Amygdala (tissue), 56 donors: ENCODE results near the gene COL1A2.

Experiments used
- DNase-seq, 56 donors: peaks; one replicate each; lab custom pipeline; 2025; lab: John Stamatoyannopoulos, UW

The COL1A2 gene

DNA sequence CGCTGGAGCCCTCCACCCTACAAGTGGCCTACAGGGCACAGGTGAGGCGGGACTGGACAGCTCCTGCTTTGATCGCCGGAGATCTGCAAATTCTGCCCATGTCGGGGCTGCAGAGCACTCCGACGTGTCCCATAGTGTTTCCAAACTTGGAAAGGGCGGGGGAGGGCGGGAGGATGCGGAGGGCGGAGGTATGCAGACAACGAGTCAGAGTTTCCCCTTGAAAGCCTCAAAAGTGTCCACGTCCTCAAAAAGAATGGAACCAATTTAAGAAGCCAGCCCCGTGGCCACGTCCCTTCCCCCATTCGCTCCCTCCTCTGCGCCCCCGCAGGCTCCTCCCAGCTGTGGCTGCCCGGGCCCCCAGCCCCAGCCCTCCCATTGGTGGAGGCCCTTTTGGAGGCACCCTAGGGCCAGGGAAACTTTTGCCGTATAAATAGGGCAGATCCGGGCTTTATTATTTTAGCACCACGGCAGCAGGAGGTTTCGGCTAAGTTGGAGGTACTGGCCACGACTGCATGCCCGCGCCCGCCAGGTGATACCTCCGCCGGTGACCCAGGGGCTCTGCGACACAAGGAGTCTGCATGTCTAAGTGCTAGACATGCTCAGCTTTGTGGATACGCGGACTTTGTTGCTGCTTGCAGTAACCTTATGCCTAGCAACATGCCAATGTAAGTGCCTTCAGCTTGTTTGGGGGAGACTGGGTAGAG is at the start of gene COL1A2:
TSS of gene COL1A2 (plus strand) at position 459 of the 704 bp plus-strand sequence. CDS start at position 596, 137 bp downstream.
- peak in 1 of 56 donors; percentile 2 for DNase-seq

- no peak for DNase-seq
These were observed 48.8 kb upstream of the COL1A2 start for GRCh38 chr7:94345907-94346306.

- DNase-seq, result no peak
These were observed 46.6 kb upstream of the COL1A2 start for GRCh38 chr7:94348142-94348541.

GRCh38 chr7:94350734-94351133 is 44.0 kb upstream of the COL1A2 start:
- DNase-seq, result no peak

- no peak for DNase-seq
These were observed 43.0 kb upstream of the COL1A2 start for GRCh38 chr7:94351703-94352102.

DNA sequence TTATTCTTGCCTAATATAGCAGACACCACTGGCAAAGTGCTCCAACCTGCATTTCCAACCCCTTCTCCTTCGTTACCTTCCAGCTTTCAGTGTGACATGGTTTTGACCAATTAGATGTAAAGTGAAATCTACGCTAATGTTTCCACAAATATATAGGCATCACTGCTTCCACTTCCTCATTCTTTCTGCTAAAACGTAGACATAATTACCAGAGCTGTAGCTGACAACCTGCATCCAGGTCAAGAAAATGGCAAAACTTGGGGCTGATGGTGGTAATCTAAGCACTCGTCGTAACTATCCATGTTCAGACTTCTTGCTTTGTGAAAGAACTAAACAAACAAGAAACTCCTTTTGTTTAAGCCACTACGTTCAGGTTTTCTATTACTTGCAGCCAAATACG is 41.8 kb upstream of the COL1A2 start:
- DNase-seq, result no peak

GRCh38 chr7:94354953-94355352 is 39.7 kb upstream of the COL1A2 start:
- no peak for DNase-seq

DNA sequence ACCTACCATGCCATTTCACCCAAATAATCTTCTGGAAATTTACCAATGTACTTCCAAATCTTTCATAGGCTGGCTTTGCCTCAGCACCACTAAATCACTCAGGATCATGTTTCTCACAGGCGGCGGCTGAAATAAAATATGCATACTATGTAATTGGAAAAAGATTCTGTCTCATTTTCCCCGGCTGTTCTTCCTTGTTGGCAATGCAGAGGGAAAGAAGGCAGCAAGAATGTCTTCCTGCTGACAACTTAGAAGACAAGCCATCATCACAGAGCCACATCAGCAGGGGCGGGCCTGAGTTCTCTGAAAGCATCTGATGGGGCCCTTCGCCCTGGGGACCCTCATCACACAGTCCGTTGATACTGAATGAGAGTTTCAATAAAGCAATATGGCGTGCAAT is 39.2 kb upstream of the COL1A2 start:
- DNase-seq, result no peak

DNA sequence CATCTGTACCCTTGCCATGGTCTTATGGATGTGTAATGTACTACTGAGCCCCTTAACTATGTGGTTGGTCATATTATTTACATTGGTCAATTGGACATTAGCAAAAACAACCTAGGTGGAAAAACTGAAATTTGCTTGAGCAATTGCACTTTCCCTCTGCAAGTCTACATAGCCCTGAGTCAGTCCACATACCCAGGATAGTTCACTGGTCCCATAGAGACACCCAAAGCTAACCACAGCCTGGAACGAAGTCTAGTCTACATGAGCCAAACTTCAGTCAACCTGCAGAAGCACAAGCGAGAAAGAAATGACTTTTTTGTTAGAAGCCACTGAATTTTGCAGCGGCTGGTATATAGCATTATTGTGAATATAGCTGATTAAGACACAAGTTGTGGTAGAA is 37.6 kb upstream of the COL1A2 start:
- no peak for DNase-seq

GRCh38 chr7:94360926-94361325 is 33.8 kb upstream of the COL1A2 start:
- no peak for DNase-seq

DNA sequence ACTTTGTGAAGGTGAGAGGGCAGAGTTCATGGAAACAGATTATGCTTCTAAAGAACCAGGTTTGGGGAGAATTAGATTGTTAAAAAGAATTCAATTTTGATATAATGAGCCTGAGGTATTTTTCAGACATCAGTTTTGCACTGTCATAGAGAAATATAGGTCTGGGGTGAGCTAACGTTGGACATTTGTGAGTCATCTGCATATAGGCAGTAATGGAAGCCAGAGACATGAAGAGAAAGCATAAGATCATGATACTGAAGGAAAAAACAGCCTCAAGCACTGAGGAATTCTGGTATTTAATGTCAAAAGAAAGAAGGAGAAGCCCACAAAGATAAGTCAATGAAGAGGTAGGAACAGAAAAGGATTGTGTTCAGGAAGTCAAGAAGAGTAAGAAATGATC is 32.4 kb upstream of the COL1A2 start:
- DNase-seq, result no peak

DNA sequence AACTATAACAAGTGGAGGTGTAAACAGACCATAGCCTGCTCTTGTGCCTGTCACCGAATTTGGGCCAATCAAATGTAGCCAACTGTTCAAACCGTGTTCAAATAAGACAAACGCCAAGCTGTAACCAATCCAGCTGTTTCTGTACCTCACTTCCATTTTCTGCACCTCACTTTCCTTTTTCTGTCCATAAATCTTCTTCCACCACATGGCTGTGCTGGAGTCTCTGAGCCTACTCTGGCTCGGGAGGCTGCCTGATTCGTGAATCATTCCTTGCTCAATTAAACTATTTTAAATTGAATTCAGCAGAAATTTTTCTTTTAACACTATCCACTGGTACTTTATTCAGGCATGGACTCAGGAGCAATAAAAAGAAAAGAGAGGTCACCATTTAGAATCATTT is 29.9 kb upstream of the COL1A2 start:
- no peak for DNase-seq

DNA sequence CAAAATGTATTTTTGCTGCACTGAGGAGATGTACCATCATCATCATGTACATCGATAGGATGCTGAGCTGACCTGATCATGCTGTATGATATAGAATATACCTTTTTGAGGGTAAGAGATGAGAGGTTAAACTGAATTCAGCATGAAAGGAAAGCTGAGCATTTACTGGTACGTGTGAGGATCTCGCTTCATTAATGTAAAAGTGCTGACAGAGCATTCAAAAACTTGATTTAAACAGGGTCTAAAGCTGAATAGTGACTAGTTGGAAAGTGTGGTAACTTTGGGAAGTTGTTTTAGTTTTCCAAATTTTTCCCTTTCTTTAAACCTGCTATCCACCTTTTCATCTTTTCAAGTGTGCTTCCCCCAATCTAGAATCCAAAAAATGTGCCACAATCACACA is 28.5 kb upstream of the COL1A2 start:
- DNase-seq, result no peak

- DNase-seq, result no peak
These were observed 27.9 kb upstream of the COL1A2 start for GRCh38 chr7:94366832-94367231.

GRCh38 chr7:94367949-94368348 is 26.7 kb upstream of the COL1A2 start:
- DNase-seq, result no peak

- no peak for DNase-seq
These were observed 26.3 kb upstream of the COL1A2 start for GRCh38 chr7:94368371-94368791.

GRCh38 chr7:94374231-94374630 is 20.5 kb upstream of the COL1A2 start:
- no peak for DNase-seq

- no peak for DNase-seq
These were observed 19.8 kb upstream of the COL1A2 start for GRCh38 chr7:94374721-94375566.

- DNase-seq, result no peak
These were observed 19.0 kb upstream of the COL1A2 start for GRCh38 chr7:94375691-94376090.

DNA sequence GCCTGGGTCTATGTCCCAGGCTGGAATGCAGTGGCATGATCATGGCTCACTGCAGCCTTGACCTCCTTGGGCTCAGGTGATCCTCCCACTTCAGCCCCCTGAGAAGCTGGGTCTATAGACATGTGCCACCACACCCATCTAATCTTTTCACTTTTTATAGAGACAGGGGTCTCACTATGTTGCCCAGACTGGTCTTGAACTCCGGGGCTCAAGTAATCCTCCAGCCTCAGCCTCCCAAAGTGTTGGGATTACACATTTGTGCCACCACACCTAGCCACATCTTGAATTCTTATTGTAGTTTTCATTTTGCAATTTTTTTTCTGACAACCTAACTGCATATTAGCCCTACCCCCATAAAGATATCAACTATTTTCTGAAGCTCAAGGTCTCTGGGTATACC is 18.4 kb upstream of the COL1A2 start:
- DNase-seq, result no peak

- no peak for DNase-seq
These were observed 16.3 kb upstream of the COL1A2 start for GRCh38 chr7:94378356-94378755.

GRCh38 chr7:94380264-94380663 is 14.4 kb upstream of the COL1A2 start:
- DNase-seq, result no peak
